Esophagus muscularis mucosa (tissue), 4 donors: ENCODE measurements around the gene LYL1. TPM values are rescaled to one million over a fixed set of nuclear protein-coding genes. Genes with fewer than 3 reads are reported as not detected.

Experiments
- DNase-seq: peaks from one replicate; pipeline ENCODE4 v3.0.0-alpha.2; 2017; ENCODE audit errors: extremely low spot score
- H3K27ac ChIP-seq, 4 donors: fragments of 200-600 bp; sonication (generic); replicated peaks in 1 of 4; 1 replicate in 3 of 4; 2 replicates in 1 of 4; pipeline ENCODE4 v1.5.1; 2016 to 2019; ENCODE audit warnings: mild to moderate bottlenecking in 1 of 4
- H3K27me3 ChIP-seq, 4 donors: fragments of 200-600 bp; sonication (generic); one replicate each; pipeline versions ENCODE4 v1.5.1 to v1.6.0; 2016 to 2019
- H3K36me3 ChIP-seq, 4 donors: fragments of 200-600 bp; sonication (generic); one replicate each; pipeline ENCODE4 v1.5.1; 2016 to 2019
- H3K4me1 ChIP-seq, 4 donors: fragments of 200-600 bp; sonication (generic); one replicate each; pipeline ENCODE4 v1.5.1; 2016 to 2019
- H3K4me3 ChIP-seq, 4 donors: fragments of 200-600 bp; sonication (generic); 1 replicate in 2 of 4; 2 replicates in 2 of 4; pipeline ENCODE4 v1.5.1; 2016 to 2019; ENCODE audit warnings: mild to moderate bottlenecking in 4 of 4, moderate library complexity in 1 of 4
- H3K9me3 ChIP-seq, 4 donors: fragments of 200-600 bp; sonication (generic); 1 replicate in 3 of 4; 2 replicates in 1 of 4; pipeline ENCODE4 v1.5.1; 2016 to 2019
- CTCF ChIP-seq, 3 experiments: fragments of 200-600 bp in 2 of 3; fragments of 450-650 bp in 1 of 3; sonication (generic) in 2 of 3; IDR thresholded peaks; one replicate each; pipeline ENCODE4 v1.5.1; 2017 to 2019; ENCODE audit warnings: antibody characterized with exemption in 3 of 3, mild to moderate bottlenecking in 2 of 3, moderate library complexity in 1 of 3
- EP300 ChIP-seq: sonication (generic); formaldehyde crosslinking; IDR thresholded peaks from one replicate; pipeline ENCODE4 v1.6.1; 2017; ENCODE audit warnings: antibody characterized with exemption
- POLR2A ChIP-seq: fragments of 450-650 bp; IDR thresholded peaks from one replicate; pipeline ENCODE4 v1.6.1; 2017; ENCODE audit warnings: antibody characterized with exemption, moderate library complexity, mild to moderate bottlenecking, low read depth
- POLR2AphosphoS5 ChIP-seq, 2 donors: sonication (generic); formaldehyde crosslinking; IDR thresholded peaks; one replicate each; pipeline ENCODE4 v1.6.1; 2017; ENCODE audit warnings: antibody characterized with exemption in 2 of 2
- WGBS: methylation state at CpG from one replicate; pipeline ENCODE4 v1.1.5; 2018; 5-methylcytosine and 5-hydroxymethylcytosine counted together
- intact Hi-C: fragments of 100-400 bp; cut with DNase I; formaldehyde crosslinking; loops from one replicate; pipeline ENCODE4 v1.15.1; 2023
- total RNA-seq, 4 donors: library from RNA; depleted of rRNA; stranded (reverse); fragments of >200 nt; gene quantifications; one replicate each; pipeline versions ENCODE4 v1.1.0 to v1.2.1, GENCODE V29; 2016

The LYL1 gene
- total RNA-seq, 4 donors from 2014 or later, result 11.9 to 20.2 (median 17.0) TPM

- WGBS, result 72% methylated on average over 7 of the region's 7 CpGs
- peaks cover 57 to 81% (median 75%) of the 10 kb centered on the region in 4 donors for H3K4me1 ChIP-seq
- no peak for DNase-seq
- H3K27ac ChIP-seq, result peak overlapping the region; percentile 70 to 90 (median 75)
- peaks cover 0 to 9% (median 2%) of the 10 kb centered on the region in 4 donors for H3K36me3 ChIP-seq
- intact Hi-C loops, result no loop called here
- TF ChIP-seq POLR2AphosphoS5 (IDR thresholded peaks at IDR 0.05) (no peak), EP300 (no peak)
- no peaks in the 10 kb centered on the region for H3K9me3 ChIP-seq
- peak overlapping the region; percentile 43 to 57 (median 52) for H3K4me3 ChIP-seq
- H3K27me3 ChIP-seq, result peaks cover 0 to 8% (median 0%) of the 10 kb centered on the region in 4 donors
These were observed 855 bp downstream of the LYL1 start for GRCh38 chr19:13101590-13102415.

- H3K4me3 ChIP-seq, result peak overlapping the region; percentile 43 to 57 (median 52)
These were observed 1.6 kb downstream of the LYL1 start for GRCh38 chr19:13100841-13101589.

GRCh38 chr19:13100031-13100588, 2.5 kb downstream of the LYL1 start:
- H3K9me3 ChIP-seq, result no peaks in the 10 kb centered on the region
- H3K4me3 ChIP-seq, result peak overlapping the region; percentile 49 to 59 (median 52)
- peaks cover 0 to 14% (median 8%) of the 10 kb centered on the region in 4 donors for H3K36me3 ChIP-seq
- intact Hi-C loops, result no loop called here
- H3K4me1 ChIP-seq, result peaks cover 66 to 96% (median 92%) of the 10 kb centered on the region in 4 donors
- peak overlapping the region; percentile 77 to 90 (median 85) for H3K27ac ChIP-seq
- H3K27me3 ChIP-seq, result peaks cover 0 to 8% (median 0%) of the 10 kb centered on the region in 4 donors
- 50% methylated on average over 6 of the region's 12 CpGs for WGBS
- no peak for DNase-seq
- TF ChIP-seq EP300, result no peak
- no peak for TF ChIP-seq POLR2A
- TF ChIP-seq CTCF (IDR thresholded peaks at IDR 0.05), result no peak
- TF ChIP-seq POLR2AphosphoS5 (IDR thresholded peaks at IDR 0.05), result no peak

More at GRCh38 chr19:13100841-13101589, 1.6 kb downstream of the LYL1 start:
- intact Hi-C loops, result no loop called here
- DNase-seq, result no peak
- Histone ChIP-seq H3K4me1 (peaks cover 57 to 88% (median 83%) of the 10 kb centered on the region in 4 donors), H3K36me3 (peaks cover 0 to 9% (median under 1%) of the 10 kb centered on the region in 4 donors), H3K9me3 (no peaks in the 10 kb centered on the region), H3K27me3 (peaks cover 0 to 8% (median 0%) of the 10 kb centered on the region in 4 donors), H3K27ac (peak overlapping the region; percentile 77 to 90 (median 85))
- 52% methylated on average over 10 of the region's 18 CpGs for WGBS
- TF ChIP-seq CTCF (IDR thresholded peaks at IDR 0.05), result peak; percentile 8 to 26 (median 19)
- no peak for TF ChIP-seq POLR2AphosphoS5 (IDR thresholded peaks at IDR 0.05)

GRCh38 chr19:13099073-13099999, 3.3 kb downstream of the LYL1 start:
- WGBS, result 45% methylated on average over 11 of the region's 77 CpGs
- DNase-seq, result no peak
- Histone ChIP-seq H3K4me3 (peak overlapping the region; percentile 49 to 59 (median 52)), H3K9me3 (no peaks in the 10 kb centered on the region), H3K27me3 (peaks cover 0 to 8% (median 0%) of the 10 kb centered on the region in 4 donors), H3K36me3 (peaks cover 5 to 21% (median 15%) of the 10 kb centered on the region in 4 donors), H3K4me1 (peaks cover 70 to 96% (median 96%) of the 10 kb centered on the region in 4 donors), H3K27ac (peak overlapping the region; percentile 77 to 90 (median 85))
- TF ChIP-seq EP300 (no peak), CTCF (IDR thresholded peaks at IDR 0.05) (no peak), POLR2AphosphoS5 (IDR thresholded peaks at IDR 0.05) (peak; percentile 80), POLR2A (no peak)
- intact Hi-C loops, result no loop called here
